GM21360 (cell line): ENCODE measurements around the gene PCDHGA9.
A peak's percentile ranks its signal among the peaks of the same experiment; 100 is the strongest.
"Not testable (repeated sequence)": the region's sequence is repeated elsewhere in the genome, so short reads cannot be mapped to it uniquely, and the experiment has no call there.

Source experiments
- ATAC-seq: cut with Tn5 transposase; IDR thresholded peaks from one replicate; pipeline ENCODE4 v1.9.1; 2021; ENCODE audit warnings: mild to moderate bottlenecking, moderate library complexity; ENCODE audit not compliant: unreplicated experiment

PCDHGA9 gene

GRCh38 chr5:141383345-141383744 is 19.2 kb upstream of the PCDHGA9 start:
- ATAC-seq = no peak

GRCh38 chr5:141384471-141385267 is 17.9 kb upstream of the PCDHGA9 start:
- no peak for ATAC-seq

GRCh38 chr5:141387557-141388311 is 14.8 kb upstream of the PCDHGA9 start, which contains the start of gene PCDHGB4:
Gene PCDHGB4, plus strand, starts transcription at chr5:141387698. Its CDS starts 187 bp downstream, at chr5:141387885.
- ATAC-seq = peak; percentile 84

- no peak for ATAC-seq
These were observed 13.9 kb upstream of the PCDHGA9 start for GRCh38 chr5:141388661-141389060.

- ATAC-seq = no peak
These were observed 13.2 kb upstream of the PCDHGA9 start for GRCh38 chr5:141389153-141390042.

- ATAC-seq = no peak
These were observed 10.0 kb upstream of the PCDHGA9 start, which contains the start of gene PCDHGA8 for GRCh38 chr5:141392429-141393198. Gene PCDHGA8, plus strand, starts transcription at chr5:141392633. Its CDS starts 181 bp downstream, at chr5:141392814.

- ATAC-seq = no peak
These were observed 9.3 kb upstream of the PCDHGA9 start for GRCh38 chr5:141393267-141393666.

- not testable (repeated sequence) for ATAC-seq
These were observed 8.0 kb upstream of the PCDHGA9 start for GRCh38 chr5:141394401-141395187.

GRCh38 chr5:141397756-141398551 is 4.6 kb upstream of the PCDHGA9 start, which contains the start of gene PCDHGB5:
Gene PCDHGB5, plus strand, starts transcription at chr5:141397947. Its CDS starts 181 bp downstream, at chr5:141398128.
- ATAC-seq = peak; percentile 99

GRCh38 chr5:141398608-141399007 is 4.0 kb upstream of the PCDHGA9 start:
- no peak for ATAC-seq

GRCh38 chr5:141399555-141400258 is 2.9 kb upstream of the PCDHGA9 start:
- no peak for ATAC-seq

- ATAC-seq = no peak
These were observed 809 bp downstream of the PCDHGA9 start for GRCh38 chr5:141403387-141403786.

- ATAC-seq = peak; percentile 86
These were observed 5.4 kb downstream of the PCDHGA9 start, which contains the start of gene PCDHGB6 for GRCh38 chr5:141407790-141408505. Gene PCDHGB6, plus strand, starts transcription at chr5:141408021. Its CDS starts 182 bp downstream, at chr5:141408203.

GRCh38 chr5:141409598-141410306 is 7.2 kb downstream of the PCDHGA9 start:
- ATAC-seq = no peak

GRCh38 chr5:141411575-141411974 is 9.0 kb downstream of the PCDHGA9 start:
- ATAC-seq = no peak

GRCh38 chr5:141412854-141413539 is 10.4 kb downstream of the PCDHGA9 start, which contains the start of gene PCDHGA10:
Gene PCDHGA10, plus strand, starts transcription at chr5:141412987. Its CDS starts 189 bp downstream, at chr5:141413176.
- ATAC-seq = no peak
